Pancreas (tissue), 10 donors: ENCODE measurements around the gene CFAP73. TPM values are rescaled to one million over a fixed set of nuclear protein-coding genes. Genes with fewer than 3 reads are reported as not detected.
A peak's percentile ranks its signal among the peaks of the same experiment; 100 is the strongest.
"Not testable (repeated sequence)": the region's sequence is repeated elsewhere in the genome, so short reads cannot be mapped to it uniquely, and the experiment has no call there.

ENCODE experiments used
- ATAC-seq, 4 donors: fragments of 200-7000 bp; cut with Tn5 transposase; one replicate each; pipeline versions ENCODE4 v1.8.0 to v1.9.1; 2020; ENCODE audit warnings: mild to moderate bottlenecking in 4 of 4, moderate library complexity in 4 of 4
- DNase-seq, 6 donors: peaks; one replicate each; pipeline ENCODE4 v3.0.0-alpha.2; 2020
- FAIRE-seq: peaks from 2 replicates; lab custom pipeline; 2012; peaks lifted over from hg19 to GRCh38; lab: Jason Lieb, UNC
- H3K27ac ChIP-seq, 4 donors: fragments of 200-600 bp; sonication (generic); 1 replicate in 3 of 4; 2 replicates in 1 of 4; pipeline versions ENCODE4 v1.5.0 to v1.8.0; 2020
- H3K27me3 ChIP-seq, 4 donors: fragments of 200-600 bp; one replicate each; pipeline ENCODE4 v1.8.0; 2021
- H3K36me3 ChIP-seq, 3 donors: fragments of 200-600 bp; sonication (generic) in 1 of 3; one replicate each; pipeline versions ENCODE4 v1.5.0 to v1.8.0; 2020 to 2021
- H3K4me1 ChIP-seq, 3 donors: fragments of 200-600 bp; one replicate each; pipeline ENCODE4 v1.8.0; 2021
- H3K4me3 ChIP-seq, 4 donors: fragments of 200-600 bp; sonication (generic) in 2 of 4; one replicate each; pipeline versions ENCODE4 v1.5.0 to v1.8.0; 2020 to 2021
- H3K9me3 ChIP-seq, 4 donors: fragments of 200-600 bp; one replicate each; pipeline ENCODE4 v1.8.0; 2021
- CTCF ChIP-seq, 4 donors: fragments of 200-600 bp; sonication (generic) in 3 of 4; IDR thresholded peaks; one replicate each; pipeline versions ENCODE4 v1.5.0 to v1.8.0; 2021; ENCODE audit warnings: antibody characterized with exemption in 4 of 4
- WGBS, 2 donors: extraction: QIAGEN DNeasy Blood & Tissue Kit; methylation state at CpG; one replicate each; pipeline ENCODE4 v1.1.7; 2013; 5-methylcytosine and 5-hydroxymethylcytosine counted together
- intact Hi-C, 3 donors: fragments of 100-400 bp; cut with DNase I; formaldehyde crosslinking; loops; one replicate each; pipeline versions ENCODE4 v1.11.1 to v1.14.2; 2022
- polyA plus RNA-seq, 2 donors: library from polyadenylated mRNA; stranded (reverse); fragments of 200-250 nt; gene quantifications; one replicate each; pipeline ENCODE4 v1.2.3, GENCODE V29; 2013
- total RNA-seq, 6 donors: library from RNA; stranded (reverse); fragmentation: NEBNext Ultra II Directional in 4 of 6; extraction: Animal tissue kit (Norgen Biotek cat#: 25700) in 4 of 6; gene quantifications; one replicate each; pipeline versions ENCODE4 v1.2.1 to v1.2.4, GENCODE V29; 2021 to 2023
- donor health status: healthy with polysubstance abuse.
- donor health status: DM: no; HTN: no; CAD: no; lungs with moderate emphysema.
- donor health status: DM: no; HTN: no; CAD: no.
- donor health status: control.
- donor health status: control.
- donor health status: Bipolar disorder and iron deficiency.
- donor health status: DM: yes; HTN: yes; CAD: no.
- donor health status: DM: no; HTN: no; CAD: no.
- donor health status: DM: no; HTN: no; CAD: no.
- donor health status: DM: yes; HTN: yes; CAD: no.

Gene CFAP73
- total and polyA plus RNA-seq, 8 donors: 0.12 to 0.61 (median 0.23) TPM; not detected in 3

GRCh38 chr12:113116875-113117274 is 32.6 kb upstream of the CFAP73 start:
- no peak overlapping the region for H3K27ac ChIP-seq
- no peak overlapping the region for H3K4me3 ChIP-seq
- FAIRE-seq (no peak), ATAC-seq (no peak), DNase-seq (no peak)
- no peak for TF ChIP-seq CTCF (IDR thresholded peaks at IDR 0.05)
- no peaks in the 10 kb centered on the region for H3K9me3 ChIP-seq
- no peaks in the 10 kb centered on the region for H3K36me3 ChIP-seq
- H3K4me1 ChIP-seq: no peaks in the 10 kb centered on the region
- intact Hi-C loops: no loop called here
- H3K27me3 ChIP-seq: no peaks in the 10 kb centered on the region
- 65 to 69% methylated on average over 6 of the region's 6 CpGs for WGBS, 2 donors

GRCh38 chr12:113117684-113118083 is 31.8 kb upstream of the CFAP73 start:
- intact Hi-C loops: not testable (repeated sequence)

GRCh38 chr12:113118142-113118541 is 31.4 kb upstream of the CFAP73 start:
- 96 to 100% methylated on average over 1 of the region's 1 CpG for WGBS, 2 donors
- H3K27me3 ChIP-seq: no peaks in the 10 kb centered on the region
- intact Hi-C loops: no loop called here
- DNase-seq: no peak
- H3K36me3 ChIP-seq: no peaks in the 10 kb centered on the region
- no peaks in the 10 kb centered on the region for H3K9me3 ChIP-seq
- no peak overlapping the region for H3K4me3 ChIP-seq
- no peaks in the 10 kb centered on the region for H3K4me1 ChIP-seq
- no peak for ATAC-seq
- no peak for TF ChIP-seq CTCF (IDR thresholded peaks at IDR 0.05)
- H3K27ac ChIP-seq: no peak overlapping the region
- FAIRE-seq: no peak

More at GRCh38 chr12:113117684-113118083, 31.8 kb upstream of the CFAP73 start:
- not testable (repeated sequence) for H3K36me3 ChIP-seq, H3K4me1 ChIP-seq, ATAC-seq, H3K27ac ChIP-seq, H3K4me3 ChIP-seq, H3K27me3 ChIP-seq, FAIRE-seq, H3K9me3 ChIP-seq
- peak in 1 of 6 donors; percentile 1 for DNase-seq
- WGBS, 2 donors: 77% methylated on average over 8 of the region's 8 CpGs

- intact Hi-C loops: no loop called here
- no peak overlapping the region for H3K27ac ChIP-seq
- no peaks in the 10 kb centered on the region for H3K27me3 ChIP-seq
- no peak for TF ChIP-seq CTCF (IDR thresholded peaks at IDR 0.05)
- FAIRE-seq: no peak
- no peaks in the 10 kb centered on the region for H3K36me3 ChIP-seq
- DNase-seq: peak in 1 of 6 donors; percentile 15
- ATAC-seq: no peak
- H3K4me3 ChIP-seq: no peak overlapping the region
- no peaks in the 10 kb centered on the region for H3K4me1 ChIP-seq
- H3K9me3 ChIP-seq: no peaks in the 10 kb centered on the region
- WGBS, 2 donors: 40 to 42% methylated on average over 4 of the region's 4 CpGs
These were observed 29.4 kb upstream of the CFAP73 start for GRCh38 chr12:113119980-113120669.

GRCh38 chr12:113120670-113121370 is 28.7 kb upstream of the CFAP73 start:
- FAIRE-seq (no peak), DNase-seq (peak in 1 of 6 donors; percentile 9), ATAC-seq (no peak)
- Histone ChIP-seq H3K27me3 (no peaks in the 10 kb centered on the region), H3K4me3 (no peak overlapping the region), H3K4me1 (no peaks in the 10 kb centered on the region), H3K27ac (no peak overlapping the region), H3K9me3 (no peaks in the 10 kb centered on the region), H3K36me3 (no peaks in the 10 kb centered on the region)
- TF ChIP-seq CTCF (IDR thresholded peaks at IDR 0.05): no peak
- intact Hi-C loops: no loop called here
- WGBS, 2 donors: 66 to 76% methylated on average over 3 of the region's 3 CpGs
